Panc1 (cell line): ENCODE data around the gene TLCD3A. TPM values are rescaled to one million over a fixed set of nuclear protein-coding genes. Genes with fewer than 3 reads are reported as not detected.

Source experiments
- ATAC-seq: fragments of 200-7000 bp; cut with Tn5 transposase; 2 replicates; pipeline ENCODE4 v1.9.1; 2020; ENCODE audit warnings: mild to moderate bottlenecking, moderate library complexity
- BruUV-seq: library from RNA; stranded (reverse); fragments of 400-500 nt; replicated peaks from 2 replicates; lab custom pipeline; 2021; lab: Mats Ljungman, UMichigan
- CTCF ChIA-PET: fragments of 300-600 bp; sonication (Branson Sonifier 250); formaldehyde crosslinking; loops from one replicate; lab custom pipeline; 2022; ENCODE audit warnings: antibody characterized with exemption; lab: Charles Lee
- POLR2A ChIA-PET: fragments of 300-600 bp; sonication (Branson Sonifier 250); formaldehyde crosslinking; loops from one replicate; lab custom pipeline; 2022; ENCODE audit warnings: antibody characterized with exemption; lab: Charles Lee
- DNase-seq: peaks from one replicate; pipeline ENCODE4 v3.0.0-alpha.2; 2010; ENCODE audit warnings: low read depth, low spot score
- H3K27ac ChIP-seq: 2 replicates; pipeline ENCODE4 v1.5.1; 2011; ENCODE audit warnings: mild to moderate bottlenecking, low read length, inconsistent platforms
- H3K27me3 ChIP-seq: fragments of 200-500 bp; sonication (Bioruptor generic); 2 replicates; pipeline ENCODE4 v1.6.0; 2014; ENCODE audit warnings: low read length, inconsistent platforms; ENCODE audit not compliant: control insufficient read depth, insufficient read depth
- H3K36me3 ChIP-seq: fragments of 200-500 bp; sonication (Bioruptor generic); 2 replicates; pipeline ENCODE4 v1.5.1; 2014; ENCODE audit warnings: inconsistent platforms, mild to moderate bottlenecking, low read length, moderate library complexity; ENCODE audit not compliant: control insufficient read depth, insufficient read depth
- H3K4me1 ChIP-seq: 2 replicates; pipeline ENCODE4 v1.5.1; 2011; ENCODE audit warnings: inconsistent platforms, mild to moderate bottlenecking, low read length, moderate library complexity; ENCODE audit not compliant: control insufficient read depth, insufficient read depth
- H3K4me3 ChIP-seq, 2 experiments: 2 replicates each; pipeline ENCODE4 v1.5.1; 2011 to 2012; ENCODE audit warnings: low read depth in 2 of 2, low read length in 2 of 2, mild to moderate bottlenecking in 2 of 2, inconsistent platforms in 1 of 2, moderate library complexity in 1 of 2
- H3K9me3 ChIP-seq: fragments of 200-500 bp; sonication (Bioruptor generic); 2 replicates; pipeline ENCODE4 v1.5.1; 2014; ENCODE audit warnings: low read depth, mild to moderate bottlenecking, inconsistent platforms, low read length, moderate library complexity; ENCODE audit not compliant: control insufficient read depth, insufficient read depth
- CTCF ChIP-seq: fragments of 450-650 bp; IDR thresholded peaks from 2 replicates; pipeline ENCODE4 v1.5.1; 2017; ENCODE audit warnings: mild to moderate bottlenecking
- POLR2AphosphoS5 ChIP-seq: IDR thresholded peaks from 2 replicates; pipeline ENCODE4 v1.6.1; 2012; ENCODE audit warnings: mild to moderate bottlenecking, low read depth, low read length, moderate library complexity
- REST ChIP-seq, 2 experiments: IDR thresholded peaks; 2 replicates each; pipeline ENCODE4 v1.6.1; 2011 to 2012; ENCODE audit warnings: low read depth in 2 of 2, control low read depth in 1 of 2, low read length in 1 of 2, mild to moderate bottlenecking in 1 of 2, moderate library complexity in 1 of 2; ENCODE audit not compliant: insufficient read depth in 1 of 2
- SIN3A ChIP-seq: IDR thresholded peaks from 2 replicates; pipeline ENCODE4 v1.6.1; 2012; ENCODE audit warnings: low read depth, mild to moderate bottlenecking, low read length, moderate library complexity, borderline replicate concordance; ENCODE audit not compliant: insufficient read depth
- TCF7L2 ChIP-seq: IDR thresholded peaks from 2 replicates; pipeline ENCODE4 v1.6.1; 2011; ENCODE audit warnings: mild to moderate bottlenecking, low read depth, low read length, inconsistent platforms
- in situ Hi-C: cut with HindIII; loops from 2 replicates; pipeline ENCODE4 v1.10.0; 2016; ENCODE audit warnings: low sequenced_read_pairs, low pct_unique_long_range_greater_than_20kb
- intact Hi-C: fragments of 100-400 bp; cut with micrococcal nuclease; formaldehyde crosslinking; loops from one replicate; pipeline ENCODE4 v1.10.0; 2022; ENCODE audit not compliant: unreplicated experiment
- total RNA-seq: library from RNA; stranded (reverse); gene quantifications from one replicate; pipeline ENCODE4 v1.2.1, GENCODE V29; 2021; ENCODE audit not compliant: unreplicated experiment

Gene TLCD3A
- total RNA-seq, 1 experiment from 2014 or later = 30.4 TPM

- in situ Hi-C loops = no loop called here
- DNase-seq = no peak
- no TSS peak for BruUV-seq
Measured at GRCh38 chr17:767076-767475, 34.7 kb downstream of the TLCD3A start.

DNA sequence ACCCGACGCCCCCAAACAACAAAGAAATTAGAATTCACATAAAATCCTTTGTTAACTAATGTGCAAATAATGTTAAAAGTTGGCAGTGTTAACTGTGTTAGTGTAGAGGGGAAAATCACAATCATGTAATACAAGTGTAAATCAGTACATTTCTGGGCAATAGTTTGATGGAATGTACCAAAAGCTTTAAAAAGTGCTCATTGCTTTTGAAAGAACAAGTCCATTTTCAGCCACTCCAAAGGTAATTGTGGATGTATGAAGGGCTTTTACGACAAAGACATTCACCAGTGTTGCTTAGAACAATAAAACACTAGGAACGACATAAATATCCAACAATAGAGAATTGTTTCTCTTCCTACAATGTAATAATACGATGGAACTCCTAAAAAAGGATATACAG lies 40.6 kb downstream of the TLCD3A start:
- ChIA-PET CTCF (no interaction called here), POLR2A (no interaction called here)
- no TSS peak for BruUV-seq
- TF ChIP-seq REST (IDR thresholded peaks at IDR 0.05; ENCODE audit: insufficient read depth in 1 of 2, low read depth in 2 of 2, low read length in 1 of 2) (no peak), TCF7L2 (no peak), CTCF (no peak), POLR2AphosphoS5 (no peak)
- DNase-seq = no peak
- no peaks in the 10 kb centered on the region for H3K4me1 ChIP-seq
- in situ Hi-C loops = no loop called here
- peaks cover 34% of the 10 kb centered on the region for H3K36me3 ChIP-seq
- H3K9me3 ChIP-seq = no peaks in the 10 kb centered on the region
- H3K27ac ChIP-seq = no peak overlapping the region
- no peak for ATAC-seq
- H3K4me3 ChIP-seq = no peak overlapping the region
- no peaks in the 10 kb centered on the region for H3K27me3 ChIP-seq
- intact Hi-C loops = no loop called here

More at GRCh38 chr17:767076-767475, 34.7 kb downstream of the TLCD3A start:
- TF ChIP-seq TCF7L2 (no peak), POLR2AphosphoS5 (no peak), CTCF (no peak), SIN3A (no peak), REST (IDR thresholded peaks at IDR 0.05; ENCODE audit: insufficient read depth in 1 of 2, low read depth in 2 of 2, low read length in 1 of 2) (no peak)
- H3K4me3 ChIP-seq = no peak overlapping the region
- no peak for ATAC-seq
- intact Hi-C loops = no loop called here
- H3K9me3 ChIP-seq = no peaks in the 10 kb centered on the region
- no peaks in the 10 kb centered on the region for H3K4me1 ChIP-seq
- no peak overlapping the region for H3K27ac ChIP-seq
- POLR2A ChIA-PET = no interaction called here
- no peaks in the 10 kb centered on the region for H3K27me3 ChIP-seq
- CTCF ChIA-PET = no interaction called here
- H3K36me3 ChIP-seq = peaks cover 22% of the 10 kb centered on the region
